ENCODE results near the gene MAD2L2.
"Not testable (repeated sequence)": the region's sequence is repeated elsewhere in the genome, so short reads cannot be mapped to it uniquely, and the experiment has no call there.

The MAD2L2 gene

DNA sequence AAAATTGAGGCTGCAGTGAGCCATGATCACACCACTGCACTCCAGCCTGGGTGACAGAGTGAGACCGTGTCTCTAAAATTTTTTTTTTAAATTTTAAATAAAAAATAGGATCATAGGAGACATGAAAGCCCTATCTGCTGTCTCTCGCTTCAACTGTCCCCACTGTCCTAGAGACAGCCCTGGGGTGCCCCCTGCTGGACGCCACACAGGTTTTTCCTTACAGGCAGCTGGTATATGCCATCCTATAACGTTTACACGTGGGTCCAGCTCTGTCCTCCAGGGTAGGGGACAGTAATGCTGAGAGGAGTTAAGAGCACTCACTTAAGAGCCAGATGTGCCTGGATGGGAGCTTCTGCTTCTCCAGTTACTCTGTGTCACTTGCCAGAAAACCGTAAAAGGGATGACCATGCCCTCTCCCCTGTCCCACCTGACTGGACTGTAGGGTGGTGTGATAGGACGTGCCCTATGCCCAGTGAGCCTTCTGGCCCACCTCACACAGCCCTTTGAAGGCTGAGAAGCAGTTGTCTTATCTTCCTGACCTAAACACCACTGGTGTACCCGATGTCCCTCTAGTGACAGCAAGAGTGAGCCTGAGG lies 35.2 kb downstream of the MAD2L2 start:
- H3K4me3 Mint-ChIP-seq, result no peak overlapping the region
- H3K36me3 Mint-ChIP-seq (ENCODE audit: low read depth), result no peaks in the 10 kb centered on the region
- DNase-seq, result peak; percentile 86
- H3K4me1 Mint-ChIP-seq (ENCODE audit: low read depth), result peaks cover 13% of the 10 kb centered on the region
- no peak overlapping the region for H3K27ac Mint-ChIP-seq
- peaks cover 3% of the 10 kb centered on the region for H3K27me3 Mint-ChIP-seq
- no peaks in the 10 kb centered on the region for H3K9me3 Mint-ChIP-seq

GRCh38 chr1:11645270-11645669 lies 35.7 kb downstream of the MAD2L2 start:
- H3K36me3 Mint-ChIP-seq (ENCODE audit: low read depth), result no peaks in the 10 kb centered on the region
- DNase-seq, result no peak
- peaks cover 10% of the 10 kb centered on the region for H3K4me1 Mint-ChIP-seq (ENCODE audit: low read depth)
- H3K9me3 Mint-ChIP-seq, result no peaks in the 10 kb centered on the region
- H3K27me3 Mint-ChIP-seq, result peaks cover 3% of the 10 kb centered on the region
- H3K27ac Mint-ChIP-seq, result no peak overlapping the region
- H3K4me3 Mint-ChIP-seq, result no peak overlapping the region

DNA sequence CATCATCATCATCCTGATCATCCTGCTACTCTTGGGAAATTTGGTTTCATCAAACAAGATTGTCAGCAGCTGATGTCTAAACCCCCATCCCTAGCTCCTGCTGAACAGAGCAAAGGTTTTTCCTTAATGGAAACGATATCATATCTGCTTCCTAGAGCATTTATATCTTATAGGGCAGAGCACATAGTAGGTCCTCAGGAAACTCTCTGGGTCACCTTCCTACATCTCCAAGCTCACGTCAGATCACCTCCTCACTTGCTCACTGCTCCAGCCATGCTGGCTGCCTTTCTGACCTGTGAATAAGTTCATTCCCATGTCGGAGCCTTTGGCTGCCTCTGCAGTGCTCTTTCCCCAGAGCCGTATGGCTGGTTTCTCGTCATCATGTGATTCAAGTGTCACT lies 37.2 kb downstream of the MAD2L2 start:
- no peaks in the 10 kb centered on the region for H3K9me3 Mint-ChIP-seq
- no peaks in the 10 kb centered on the region for H3K27me3 Mint-ChIP-seq
- H3K4me3 Mint-ChIP-seq, result no peak overlapping the region
- H3K27ac Mint-ChIP-seq, result no peak overlapping the region
- H3K36me3 Mint-ChIP-seq (ENCODE audit: low read depth), result no peaks in the 10 kb centered on the region
- DNase-seq, result no peak
- H3K4me1 Mint-ChIP-seq (ENCODE audit: low read depth), result peaks cover 4% of the 10 kb centered on the region

GRCh38 chr1:11642418-11643017 lies 38.4 kb downstream of the MAD2L2 start:
- H3K9me3 Mint-ChIP-seq; H3K27me3 Mint-ChIP-seq; H3K4me3 Mint-ChIP-seq; H3K27ac Mint-ChIP-seq; H3K4me1 Mint-ChIP-seq (ENCODE audit: low read depth); H3K36me3 Mint-ChIP-seq (ENCODE audit: low read depth): not testable (repeated sequence)
- DNase-seq, result peak; percentile 76

DNA sequence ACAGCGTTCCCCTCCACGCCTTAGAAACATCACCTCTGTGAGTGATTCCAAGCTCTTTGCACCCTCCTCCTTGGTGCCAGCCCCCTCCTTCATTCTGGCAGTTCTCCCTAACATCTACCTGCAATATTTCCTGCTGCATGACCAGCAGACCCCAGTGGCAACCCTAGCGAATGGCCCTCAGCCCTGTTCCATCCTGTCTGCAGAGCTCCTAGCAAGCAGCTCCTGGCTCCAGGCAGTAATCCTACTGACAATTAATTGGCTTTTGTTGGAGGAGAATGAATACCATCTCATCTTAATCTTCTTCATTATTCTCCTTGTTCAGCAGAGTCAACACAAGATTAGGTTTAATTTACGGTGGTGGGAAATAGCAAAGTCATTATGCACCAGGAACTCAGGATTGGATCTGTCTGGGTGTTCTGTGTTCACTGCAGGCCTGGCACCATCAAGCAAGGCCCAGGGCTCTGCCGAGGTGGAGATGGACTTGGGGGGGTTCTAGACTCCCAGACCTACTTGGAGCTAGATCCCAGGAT lies 39.1 kb downstream of the MAD2L2 start:
- H3K9me3 Mint-ChIP-seq, result no peaks in the 10 kb centered on the region
- DNase-seq, result no peak
- no peaks in the 10 kb centered on the region for H3K36me3 Mint-ChIP-seq (ENCODE audit: low read depth)
- no peak overlapping the region for H3K4me3 Mint-ChIP-seq
- H3K27me3 Mint-ChIP-seq, result peaks cover under 1% of the 10 kb centered on the region
- no peak overlapping the region for H3K27ac Mint-ChIP-seq
- H3K4me1 Mint-ChIP-seq (ENCODE audit: low read depth), result peaks cover 1% of the 10 kb centered on the region

- H3K36me3 Mint-ChIP-seq (ENCODE audit: low read depth), result no peaks in the 10 kb centered on the region
- H3K4me3 Mint-ChIP-seq, result no peak overlapping the region
- peaks cover 8% of the 10 kb centered on the region for H3K27me3 Mint-ChIP-seq
- DNase-seq, result no peak
- peaks cover 1% of the 10 kb centered on the region for H3K4me1 Mint-ChIP-seq (ENCODE audit: low read depth)
- no peak overlapping the region for H3K27ac Mint-ChIP-seq
- H3K9me3 Mint-ChIP-seq, result no peaks in the 10 kb centered on the region
Observed at GRCh38 chr1:11640944-11641343, 40.0 kb downstream of the MAD2L2 start.

DNA sequence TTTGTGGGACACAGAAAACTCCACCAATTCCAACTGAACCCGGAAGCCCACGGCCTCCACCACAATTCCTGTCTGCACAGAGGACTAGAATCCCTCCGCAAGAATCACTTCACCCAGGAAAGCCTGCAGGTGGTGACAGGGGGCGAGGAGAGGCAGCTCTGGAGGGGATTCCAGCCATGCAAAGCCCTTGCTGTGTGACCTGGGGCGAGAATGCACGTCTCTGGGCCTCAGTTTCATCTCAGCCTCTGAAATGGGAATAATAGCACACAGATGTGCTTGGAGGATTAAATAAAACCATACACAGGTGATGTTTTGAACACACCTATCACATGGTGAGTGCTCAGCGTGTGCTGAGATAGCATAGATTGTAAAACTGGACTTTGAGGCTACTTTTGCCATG lies 40.8 kb downstream of the MAD2L2 start:
- peaks cover 10% of the 10 kb centered on the region for H3K27me3 Mint-ChIP-seq
- no peak overlapping the region for H3K27ac Mint-ChIP-seq
- no peak overlapping the region for H3K4me3 Mint-ChIP-seq
- H3K9me3 Mint-ChIP-seq, result no peaks in the 10 kb centered on the region
- no peaks in the 10 kb centered on the region for H3K36me3 Mint-ChIP-seq (ENCODE audit: low read depth)
- H3K4me1 Mint-ChIP-seq (ENCODE audit: low read depth), result peaks cover 1% of the 10 kb centered on the region
- DNase-seq, result no peak

GRCh38 chr1:11639372-11639771 lies 41.6 kb downstream of the MAD2L2 start:
- peaks cover 1% of the 10 kb centered on the region for H3K4me1 Mint-ChIP-seq (ENCODE audit: low read depth)
- peaks cover 15% of the 10 kb centered on the region for H3K27me3 Mint-ChIP-seq
- no peak for DNase-seq
- no peak overlapping the region for H3K4me3 Mint-ChIP-seq
- no peaks in the 10 kb centered on the region for H3K9me3 Mint-ChIP-seq
- H3K27ac Mint-ChIP-seq, result no peak overlapping the region
- H3K36me3 Mint-ChIP-seq (ENCODE audit: low read depth), result no peaks in the 10 kb centered on the region

DNA sequence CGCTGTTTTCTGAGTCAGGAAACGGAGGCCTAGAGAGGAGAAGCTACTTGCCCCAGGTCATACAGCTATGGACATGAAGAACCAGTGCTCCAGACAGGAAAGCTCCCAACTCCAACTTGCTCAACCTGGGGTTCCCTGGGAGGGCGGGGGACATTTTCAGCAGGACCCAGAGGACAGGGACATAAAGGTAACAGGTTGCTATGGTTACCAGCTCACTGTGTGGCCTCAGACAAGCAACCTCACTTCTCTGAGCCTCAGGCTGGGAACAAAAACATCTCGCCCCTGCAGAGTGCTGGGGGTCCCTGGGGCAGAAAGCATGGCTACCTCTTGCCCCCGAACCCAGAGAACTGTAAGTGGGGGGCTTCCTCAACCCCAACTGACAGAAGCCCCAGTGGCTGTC lies 42.8 kb downstream of the MAD2L2 start:
- H3K27me3 Mint-ChIP-seq, result peaks cover 15% of the 10 kb centered on the region
- no peaks in the 10 kb centered on the region for H3K9me3 Mint-ChIP-seq
- H3K4me1 Mint-ChIP-seq (ENCODE audit: low read depth), result peaks cover 1% of the 10 kb centered on the region
- no peak overlapping the region for H3K27ac Mint-ChIP-seq
- DNase-seq, result no peak
- H3K4me3 Mint-ChIP-seq, result no peak overlapping the region
- no peaks in the 10 kb centered on the region for H3K36me3 Mint-ChIP-seq (ENCODE audit: low read depth)

GRCh38 chr1:11634365-11635192 lies 46.4 kb downstream of the MAD2L2 start:
- Mint-ChIP-seq H3K4me1 (ENCODE audit: low read depth) (no peaks in the 10 kb centered on the region), H3K27ac (no peak overlapping the region), H3K4me3 (no peak overlapping the region), H3K36me3 (ENCODE audit: low read depth) (no peaks in the 10 kb centered on the region), H3K9me3 (no peaks in the 10 kb centered on the region), H3K27me3 (peaks cover 15% of the 10 kb centered on the region)
- no peak for DNase-seq

DNA sequence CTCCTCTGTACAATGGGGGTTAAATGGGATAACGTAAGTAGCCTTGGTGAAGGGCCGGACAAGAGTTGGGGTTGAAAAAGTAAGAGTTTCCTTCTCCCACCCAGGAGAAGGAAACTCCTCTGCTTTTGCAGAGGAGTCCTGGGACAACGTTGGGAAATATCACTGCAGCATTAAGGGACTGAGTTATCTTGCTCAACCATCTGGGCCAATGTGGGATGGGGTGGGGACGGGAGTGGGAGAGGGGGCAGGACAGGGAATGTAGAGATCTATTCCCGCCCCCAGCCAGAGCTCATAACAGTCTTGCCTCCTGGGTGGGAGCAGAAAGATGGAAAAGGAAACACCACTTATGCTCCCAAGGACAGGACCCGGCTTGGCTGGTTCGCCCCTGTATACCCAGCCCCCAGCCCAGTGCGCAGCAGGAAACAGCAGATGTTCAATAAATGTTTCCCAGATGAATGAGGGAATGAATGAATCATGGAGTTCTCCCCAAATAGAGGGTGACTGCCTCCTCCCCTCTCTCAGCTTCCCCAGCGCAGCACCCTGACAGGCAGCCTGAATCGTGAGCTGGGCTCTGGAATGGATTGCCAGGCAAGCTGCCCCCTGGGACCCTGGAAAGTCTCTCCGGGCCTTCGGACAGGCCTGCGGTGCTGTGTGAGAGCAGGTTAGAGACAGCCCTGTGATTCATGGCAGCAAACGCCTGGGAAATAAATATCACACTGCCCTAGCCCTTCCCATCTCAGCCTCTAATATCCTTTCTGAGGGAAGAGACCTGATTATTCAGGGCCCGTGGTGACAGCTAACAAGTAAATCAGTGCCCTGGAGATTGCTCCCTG lies 51.5 kb downstream of the MAD2L2 start:
- Mint-ChIP-seq H3K27ac (no peak overlapping the region), H3K9me3 (no peaks in the 10 kb centered on the region), H3K4me1 (ENCODE audit: low read depth) (no peaks in the 10 kb centered on the region), H3K36me3 (ENCODE audit: low read depth) (no peaks in the 10 kb centered on the region), H3K4me3 (no peak overlapping the region), H3K27me3 (peaks cover 15% of the 10 kb centered on the region)
- DNase-seq, result no peak

- no peaks in the 10 kb centered on the region for H3K4me1 Mint-ChIP-seq (ENCODE audit: low read depth)
- no peak for DNase-seq
Observed at GRCh38 chr1:11628767-11629166, 52.2 kb downstream of the MAD2L2 start.

GRCh38 chr1:11626551-11626950 lies 54.4 kb downstream of the MAD2L2 start:
- H3K9me3 Mint-ChIP-seq, result no peaks in the 10 kb centered on the region
- no peaks in the 10 kb centered on the region for H3K36me3 Mint-ChIP-seq (ENCODE audit: low read depth)
- H3K4me3 Mint-ChIP-seq, result no peak overlapping the region
- H3K4me1 Mint-ChIP-seq (ENCODE audit: low read depth), result no peaks in the 10 kb centered on the region
- DNase-seq, result no peak
- H3K27me3 Mint-ChIP-seq, result peaks cover 21% of the 10 kb centered on the region
- no peak overlapping the region for H3K27ac Mint-ChIP-seq

More at GRCh38 chr1:11628767-11629166, 52.2 kb downstream of the MAD2L2 start:
- H3K9me3 Mint-ChIP-seq, result no peaks in the 10 kb centered on the region
- no peak overlapping the region for H3K4me3 Mint-ChIP-seq
- H3K27me3 Mint-ChIP-seq, result peaks cover 15% of the 10 kb centered on the region
- no peaks in the 10 kb centered on the region for H3K36me3 Mint-ChIP-seq (ENCODE audit: low read depth)
- H3K27ac Mint-ChIP-seq, result no peak overlapping the region
